Hippocampal formation (tissue), 2 donors: Measurements from ENCODE around the gene FOXI2.

Experiments used
- DNase-seq, 2 donors: peaks; one replicate each; lab custom pipeline; 2025; lab: John Stamatoyannopoulos, UW

The FOXI2 gene

DNA sequence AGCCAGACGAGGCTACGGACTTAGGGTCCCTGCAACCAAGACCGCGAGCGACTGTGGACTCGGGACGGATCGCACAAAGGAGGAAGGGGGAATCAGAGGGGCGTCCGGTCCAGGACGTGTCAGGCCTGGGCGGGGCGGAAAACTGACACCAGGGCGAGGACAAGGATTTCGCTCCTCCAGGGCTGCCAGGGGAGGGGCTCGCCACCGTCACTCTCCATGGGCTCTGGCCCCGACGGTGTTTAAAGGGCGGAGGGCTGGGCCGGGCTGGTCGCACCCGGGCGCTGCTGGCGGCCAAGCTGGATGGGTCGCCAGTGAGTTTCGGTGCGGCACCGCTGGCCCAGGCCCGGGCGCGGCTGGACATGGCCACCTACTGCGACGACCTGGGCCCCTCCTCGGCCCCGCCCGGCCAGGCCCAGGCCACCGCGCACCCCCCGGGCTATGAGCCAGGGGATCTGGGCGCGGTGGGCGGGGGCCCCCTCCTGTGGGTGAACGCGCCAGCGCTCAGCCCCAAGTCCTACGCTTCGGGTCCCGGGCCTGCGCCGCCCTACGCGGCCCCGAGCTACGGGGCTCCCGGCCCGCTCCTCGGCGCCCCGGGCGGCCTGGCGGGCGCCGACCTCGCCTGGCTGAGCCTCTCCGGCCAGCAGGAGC is at the start of gene FOXI2:
FOXI2 (plus strand) TSS at position 271 of the 648 bp plus-strand sequence; CDS start at position 360, 89 bp downstream.
- no peak for DNase-seq

DNA sequence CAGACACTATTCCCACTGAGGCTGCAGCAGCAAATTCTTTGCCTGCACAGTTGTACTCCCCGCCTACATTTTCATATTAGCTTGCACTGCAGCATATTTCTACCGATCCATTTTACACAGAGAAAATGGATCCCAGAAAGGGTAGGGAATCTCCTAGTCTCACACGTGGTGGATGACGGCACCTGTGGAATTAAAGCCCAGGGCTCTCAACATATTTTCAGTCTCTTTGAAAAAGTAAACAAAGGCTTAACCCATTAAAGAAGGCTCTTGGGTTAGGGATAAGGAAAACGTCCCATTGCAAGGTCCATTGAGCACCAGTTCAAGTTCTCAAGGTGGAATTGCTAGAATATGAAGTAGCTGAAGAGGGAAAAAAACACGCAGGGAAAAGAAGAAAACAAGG is 49.4 kb upstream of the FOXI2 start:
- no peak for DNase-seq

DNA sequence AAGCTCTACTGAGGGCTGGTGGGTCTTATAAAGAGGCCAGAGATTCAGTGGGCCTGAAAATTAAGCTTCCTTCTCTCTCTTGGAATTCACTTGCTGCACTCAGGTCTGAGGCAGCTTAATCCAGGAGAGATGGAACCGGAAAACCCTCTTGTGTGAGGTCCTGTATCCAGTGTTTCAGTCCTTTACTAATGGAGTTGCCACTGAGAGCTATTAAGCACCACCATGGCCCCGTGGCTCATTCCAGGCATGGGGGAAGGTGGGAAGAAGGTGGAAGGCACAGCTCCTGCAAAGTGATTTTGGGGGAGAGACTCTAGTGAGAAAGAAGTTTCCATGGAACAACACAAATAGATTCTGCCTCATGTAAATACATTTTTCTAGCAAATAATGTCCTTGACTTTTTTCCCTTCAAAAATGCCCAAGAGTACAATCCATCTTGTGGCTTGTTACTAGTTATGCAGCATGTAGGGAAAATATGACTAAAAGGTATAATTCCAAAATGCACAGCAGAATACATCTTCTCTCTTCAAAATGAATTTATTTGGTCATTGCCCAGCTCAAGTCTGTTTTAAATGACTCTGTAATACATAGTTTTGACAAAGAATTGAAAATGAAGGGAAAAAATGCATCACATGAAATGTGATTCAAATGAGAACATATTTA is 46.7 kb upstream of the FOXI2 start:
- DNase-seq, result no peak

DNA sequence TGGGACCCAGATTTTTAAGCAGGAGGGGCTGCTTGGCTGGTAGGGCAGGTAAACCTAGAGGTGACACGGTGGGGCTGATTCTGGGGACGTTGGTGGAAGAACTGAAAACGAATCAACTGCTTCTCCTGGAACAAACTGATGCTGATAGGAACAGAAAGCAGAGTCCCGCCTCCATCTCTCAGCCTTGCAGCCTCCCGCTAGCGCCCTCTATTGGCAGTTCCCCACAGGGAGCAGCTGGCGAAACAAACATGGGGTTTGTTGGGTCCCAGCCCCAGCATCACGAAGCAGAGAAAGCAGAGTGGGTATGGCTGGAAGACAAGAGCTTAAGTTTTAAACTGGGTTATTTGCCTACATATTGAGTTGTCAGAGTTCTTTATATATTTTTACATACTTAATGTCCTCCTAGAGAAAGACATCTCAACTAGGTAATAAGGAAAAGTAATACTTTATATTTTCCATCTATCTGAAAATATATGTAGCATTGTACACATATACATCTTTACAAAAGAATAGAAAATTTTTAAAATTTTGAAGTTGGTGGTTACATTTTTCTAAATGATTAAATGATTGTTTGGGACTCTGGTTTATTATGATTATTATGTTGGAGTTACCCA is 42.3 kb upstream of the FOXI2 start:
- DNase-seq, result no peak

DNA sequence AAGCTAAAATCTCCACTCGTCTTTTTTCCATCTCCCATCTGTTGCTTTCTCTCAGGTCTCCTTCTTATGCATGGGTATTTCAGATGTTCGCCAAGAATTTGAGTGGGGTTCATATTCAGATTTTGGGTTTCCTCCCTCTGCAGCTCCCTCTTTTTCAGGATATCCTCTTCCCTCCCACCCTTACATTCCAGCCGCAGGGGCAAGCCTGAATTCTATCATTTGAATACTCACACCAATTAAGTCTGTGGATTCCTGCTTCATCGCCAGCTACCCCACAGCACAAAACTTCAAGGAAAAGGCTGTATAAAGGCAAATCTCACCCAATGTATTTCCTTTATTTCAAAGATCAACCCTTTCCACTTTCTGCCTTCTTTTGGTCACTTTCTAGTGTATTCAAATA is 41.6 kb upstream of the FOXI2 start:
- DNase-seq, result no peak

DNA sequence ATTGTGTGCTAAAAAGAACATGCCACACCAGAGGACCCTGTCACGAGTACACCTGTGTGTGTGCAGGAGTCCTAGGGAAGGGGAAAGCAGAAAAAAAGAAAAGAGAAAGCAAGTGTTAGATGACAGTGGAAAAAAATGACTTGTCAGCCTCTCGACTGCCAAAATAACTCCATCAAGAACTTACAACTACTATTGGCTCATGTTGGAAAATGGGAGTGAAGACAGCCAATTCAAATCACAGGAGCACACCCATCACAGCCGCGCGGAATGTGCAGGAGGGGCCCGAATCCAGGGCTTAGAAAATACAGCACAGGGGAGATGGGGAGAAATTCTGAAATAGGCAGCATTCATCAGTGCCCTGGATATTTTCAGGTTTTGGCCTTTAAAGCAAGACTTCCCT is 38.1 kb upstream of the FOXI2 start:
- no peak for DNase-seq

DNA sequence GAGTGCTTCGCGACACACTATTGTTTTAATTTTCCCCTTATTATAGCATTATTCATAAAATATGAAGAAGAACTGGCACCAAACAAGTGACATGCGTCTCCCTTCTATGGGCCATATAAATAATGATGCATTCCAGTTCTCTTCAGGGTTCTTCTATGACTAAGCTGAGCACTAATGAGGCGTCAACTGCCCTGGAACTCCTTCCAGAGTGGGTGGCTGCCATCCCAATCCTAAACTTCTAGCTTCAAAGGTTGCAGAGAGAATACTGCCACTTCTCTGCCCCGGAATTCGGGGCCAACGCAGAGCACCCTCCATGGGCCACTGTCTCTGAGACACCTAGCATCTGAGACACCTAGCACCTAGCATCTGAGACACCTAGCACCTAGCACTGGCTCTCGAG is 37.7 kb upstream of the FOXI2 start:
- no peak for DNase-seq

DNA sequence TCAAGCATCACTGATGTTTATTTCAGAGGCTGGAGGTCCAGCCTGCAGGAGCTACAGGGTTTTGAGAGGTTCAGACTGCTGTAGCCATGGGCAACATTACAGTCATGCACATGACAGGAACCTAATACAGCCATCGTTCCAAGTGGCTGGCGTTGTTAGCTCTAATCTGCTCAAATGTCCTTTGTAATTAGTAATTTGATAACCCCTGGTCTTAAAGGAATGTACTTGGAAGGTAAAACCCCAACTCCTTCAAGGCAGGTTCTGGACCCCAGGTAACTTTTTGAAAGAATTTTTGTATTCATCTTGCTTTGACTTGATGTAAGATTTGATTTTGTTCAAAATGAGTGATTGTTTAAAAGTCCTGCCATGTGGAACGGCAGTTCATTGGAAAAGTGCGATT is 34.7 kb upstream of the FOXI2 start:
- DNase-seq, result no peak

DNA sequence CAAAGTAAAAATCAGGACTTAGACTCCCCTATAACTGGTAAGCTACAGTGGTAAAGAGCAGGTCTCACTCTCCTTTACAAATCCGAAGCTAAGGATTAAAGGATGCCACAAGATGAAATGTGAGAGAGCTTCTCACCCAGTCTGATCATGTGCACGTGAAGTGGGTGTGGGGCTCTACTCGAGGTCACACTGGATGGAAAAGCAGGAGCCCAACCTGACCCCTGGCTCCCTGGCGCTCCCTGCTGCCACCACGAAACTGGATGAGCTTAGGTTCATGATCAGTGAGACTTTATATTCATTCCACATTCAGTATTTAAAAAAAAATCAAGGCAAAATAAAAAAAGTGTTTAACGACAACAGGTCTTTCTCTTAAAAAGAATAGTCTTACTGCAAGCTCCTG is 21.7 kb upstream of the FOXI2 start:
- DNase-seq, result no peak

DNA sequence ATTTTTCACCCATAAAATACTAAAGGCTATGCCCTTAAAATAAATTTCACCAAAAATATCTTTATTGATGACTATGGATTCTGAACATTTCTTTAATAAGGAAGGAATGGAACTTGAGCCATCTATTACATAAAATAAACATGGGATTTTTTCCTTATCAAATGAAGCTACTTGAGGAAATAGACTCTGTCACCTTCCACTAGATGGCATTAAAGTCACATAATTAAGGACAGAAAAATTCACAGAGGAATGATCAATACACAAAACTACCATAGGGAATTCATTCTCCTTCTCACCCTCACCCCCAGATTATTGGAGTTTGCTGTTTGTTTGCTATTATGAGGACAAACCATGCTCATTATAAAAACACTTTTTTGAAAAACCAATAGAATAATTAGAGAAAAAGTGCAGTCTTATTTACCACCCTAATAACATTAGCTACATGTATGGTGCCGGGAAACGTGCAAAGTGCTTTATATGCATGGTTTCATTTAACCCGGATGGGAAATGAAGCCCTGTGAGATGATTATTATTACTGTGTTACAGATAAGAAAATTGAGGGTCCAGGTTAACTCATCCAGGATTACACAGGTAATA is 21.1 kb upstream of the FOXI2 start:
- DNase-seq, result peak in 1 of 2 donors; percentile 53

DNA sequence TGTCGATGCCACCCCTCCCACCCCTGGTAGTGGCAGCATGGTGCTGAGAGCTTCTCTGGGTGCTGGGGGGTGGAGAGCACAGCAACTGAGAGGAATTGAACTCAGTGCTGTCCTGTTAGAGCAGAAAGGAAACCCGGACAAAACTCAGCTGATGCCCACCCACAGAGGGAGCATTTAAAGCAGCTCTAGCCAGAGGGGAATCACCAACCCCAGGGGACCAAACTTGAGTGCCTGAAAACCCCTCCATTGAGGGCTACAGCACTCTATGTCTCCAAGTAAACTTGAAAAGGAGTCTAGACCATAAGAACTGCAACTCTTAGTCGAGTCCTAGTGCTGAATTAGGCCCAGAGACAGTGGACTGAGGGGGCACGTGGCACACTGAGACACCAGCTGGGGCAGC is 16.8 kb upstream of the FOXI2 start:
- DNase-seq, result no peak

DNA sequence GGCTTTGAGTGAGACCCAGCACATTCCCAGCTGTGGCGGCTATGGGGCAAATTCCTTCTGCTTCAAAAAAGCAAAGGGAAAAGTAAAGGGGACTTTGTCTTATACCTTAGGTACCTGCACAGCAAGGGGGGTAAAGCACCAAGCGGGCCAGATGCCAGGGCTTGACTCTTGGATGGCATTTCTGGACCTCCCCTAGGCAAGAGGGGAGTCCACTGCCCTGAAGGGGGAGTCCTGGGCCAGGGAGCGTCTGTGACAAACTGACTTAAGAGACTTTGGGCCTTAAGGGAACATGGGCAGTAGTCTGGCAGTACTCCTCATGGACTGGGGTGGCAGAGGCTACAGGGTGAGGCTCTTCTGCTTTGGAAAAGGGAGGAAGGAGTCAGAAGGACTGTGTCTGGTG is 16.1 kb upstream of the FOXI2 start:
- no peak for DNase-seq

DNA sequence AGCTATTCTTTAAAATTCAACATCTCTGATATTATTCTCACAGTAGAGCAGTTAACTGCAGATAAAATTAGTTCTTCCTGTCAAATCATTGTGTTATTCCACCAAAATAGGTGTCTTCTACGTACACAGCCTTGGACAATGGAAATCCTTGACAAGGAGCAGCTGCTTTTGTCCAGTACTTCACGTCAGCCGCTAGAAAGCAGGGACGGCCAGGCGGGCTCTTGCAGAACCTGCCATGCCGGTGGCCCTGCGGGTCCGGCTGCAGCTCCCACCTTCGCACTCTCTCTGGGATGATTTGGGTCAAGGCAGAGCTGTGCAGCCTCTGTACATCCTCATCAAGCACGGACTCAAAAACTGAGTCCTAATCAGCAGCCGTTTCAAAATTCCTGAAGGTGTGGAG is 2.2 kb upstream of the FOXI2 start:
- DNase-seq, result no peak

DNA sequence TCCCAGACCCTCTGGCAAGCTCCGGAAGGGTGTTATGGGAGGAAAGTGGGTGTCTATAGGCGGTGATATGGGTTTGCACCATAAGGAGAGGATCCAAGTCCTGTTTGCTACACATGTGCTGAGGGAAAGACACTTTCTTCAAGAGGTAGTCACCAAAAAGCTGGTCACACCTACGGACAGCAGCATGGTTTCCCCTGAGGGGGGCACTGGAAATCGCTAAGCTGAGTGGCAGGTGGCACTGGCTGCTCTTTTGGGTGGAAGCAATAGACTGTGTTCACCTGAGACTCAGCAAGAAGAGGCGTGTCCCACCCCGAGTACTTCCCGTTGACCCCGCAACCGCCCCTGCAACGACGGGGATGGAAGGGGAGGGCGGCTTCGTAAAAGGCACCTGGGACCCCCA is 1.8 kb upstream of the FOXI2 start:
- DNase-seq, result no peak

DNA sequence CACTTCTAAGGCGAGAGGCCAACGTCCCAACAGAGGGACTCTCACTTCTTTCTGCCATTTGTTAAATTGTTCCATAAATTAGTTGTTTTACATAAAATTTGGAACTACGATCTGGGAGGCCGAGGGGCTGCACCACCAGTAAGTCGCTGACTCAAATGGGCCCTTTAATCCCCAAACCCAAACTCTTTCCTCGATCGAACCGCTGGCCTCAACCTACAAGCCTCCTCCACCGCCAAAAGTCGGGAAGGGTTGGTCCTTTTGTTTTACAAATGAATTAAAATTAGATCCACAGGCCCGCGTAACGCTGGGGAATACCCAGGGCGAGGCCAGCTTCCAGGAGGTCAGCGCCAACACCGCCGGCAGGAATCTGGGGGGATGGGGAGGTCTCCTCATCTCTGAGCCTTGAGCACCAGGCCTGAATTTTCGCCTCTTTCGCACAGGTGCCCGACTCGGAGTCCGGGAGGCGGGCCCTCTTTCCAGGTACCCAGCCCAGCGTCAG is 1.2 kb upstream of the FOXI2 start:
- DNase-seq, result no peak

DNA sequence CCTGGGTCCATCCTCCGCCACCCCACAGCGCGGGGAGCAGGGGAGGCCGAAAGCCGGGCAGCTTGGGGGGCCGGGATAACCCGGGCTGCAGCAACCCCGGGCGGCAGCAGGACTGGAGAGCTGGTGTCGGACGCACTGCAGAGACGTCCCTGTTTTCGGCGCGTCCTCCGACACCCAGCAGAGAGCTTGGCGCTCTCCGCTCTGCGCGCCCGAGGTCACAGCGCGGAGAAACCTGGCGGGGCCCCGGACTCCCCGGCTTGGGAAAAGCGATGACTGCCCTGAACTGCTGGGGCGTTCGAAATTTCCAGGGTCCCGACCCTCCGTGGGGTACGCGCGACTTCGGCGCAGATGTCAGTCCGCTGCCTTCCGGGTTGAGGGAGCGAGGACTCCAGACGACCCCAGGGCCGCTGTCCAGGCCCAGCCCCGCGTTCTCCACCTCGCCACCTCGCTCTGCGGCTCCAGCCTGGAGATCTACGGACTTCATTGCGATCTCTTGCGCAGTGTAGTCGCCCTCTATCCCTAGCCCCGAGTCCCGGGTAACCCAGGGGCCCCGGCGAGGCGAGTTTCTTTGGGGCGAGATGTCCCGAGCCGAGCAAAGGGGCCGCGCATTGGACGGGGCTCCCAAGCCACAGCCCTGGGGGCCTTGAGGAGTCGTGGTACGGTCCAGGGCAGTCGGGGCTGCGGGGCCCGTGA is 617 bp upstream of the FOXI2 start:
- no peak for DNase-seq

DNA sequence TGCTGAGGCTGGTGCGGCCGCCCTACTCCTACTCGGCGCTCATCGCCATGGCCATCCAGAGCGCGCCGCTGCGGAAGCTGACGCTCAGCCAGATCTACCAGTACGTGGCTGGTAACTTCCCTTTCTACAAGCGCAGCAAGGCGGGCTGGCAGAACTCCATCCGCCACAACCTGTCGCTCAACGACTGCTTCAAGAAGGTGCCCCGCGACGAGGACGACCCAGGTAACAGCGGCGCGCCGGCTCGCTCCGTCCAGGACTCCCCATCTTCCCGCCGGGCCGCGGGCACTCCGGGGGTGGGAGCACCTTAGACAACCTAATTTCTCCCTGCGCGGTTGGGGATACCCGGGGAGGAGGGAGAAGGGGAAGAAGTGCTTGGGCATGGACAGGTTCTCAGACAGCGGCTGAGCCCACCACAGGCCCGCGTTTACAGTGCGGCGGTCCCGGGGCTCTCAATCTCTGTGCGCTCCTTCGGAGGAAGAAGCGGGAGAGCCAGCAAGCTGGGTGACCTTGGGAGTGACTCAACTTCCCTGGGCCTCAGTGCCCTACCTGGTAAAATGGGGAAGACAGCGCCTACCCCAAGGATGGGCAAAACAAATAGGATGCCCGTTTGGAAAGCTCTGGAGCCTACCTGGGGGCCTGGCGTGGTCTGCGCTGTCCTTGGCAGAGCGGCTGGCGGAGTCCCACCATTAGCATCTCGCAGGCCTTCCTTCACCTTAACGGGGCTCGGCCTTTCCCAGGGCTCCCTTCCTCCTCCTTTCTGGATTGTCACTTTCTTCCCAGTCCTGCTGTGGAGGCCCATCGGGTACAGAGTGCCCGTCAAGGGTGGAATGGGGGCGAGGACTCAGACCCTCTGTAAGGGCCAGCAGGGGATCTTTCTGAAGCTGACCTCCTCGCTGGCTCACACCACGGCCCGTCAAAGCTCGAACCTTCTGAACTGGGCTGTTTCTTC is 852 bp downstream of the FOXI2 start:
- no peak for DNase-seq

DNA sequence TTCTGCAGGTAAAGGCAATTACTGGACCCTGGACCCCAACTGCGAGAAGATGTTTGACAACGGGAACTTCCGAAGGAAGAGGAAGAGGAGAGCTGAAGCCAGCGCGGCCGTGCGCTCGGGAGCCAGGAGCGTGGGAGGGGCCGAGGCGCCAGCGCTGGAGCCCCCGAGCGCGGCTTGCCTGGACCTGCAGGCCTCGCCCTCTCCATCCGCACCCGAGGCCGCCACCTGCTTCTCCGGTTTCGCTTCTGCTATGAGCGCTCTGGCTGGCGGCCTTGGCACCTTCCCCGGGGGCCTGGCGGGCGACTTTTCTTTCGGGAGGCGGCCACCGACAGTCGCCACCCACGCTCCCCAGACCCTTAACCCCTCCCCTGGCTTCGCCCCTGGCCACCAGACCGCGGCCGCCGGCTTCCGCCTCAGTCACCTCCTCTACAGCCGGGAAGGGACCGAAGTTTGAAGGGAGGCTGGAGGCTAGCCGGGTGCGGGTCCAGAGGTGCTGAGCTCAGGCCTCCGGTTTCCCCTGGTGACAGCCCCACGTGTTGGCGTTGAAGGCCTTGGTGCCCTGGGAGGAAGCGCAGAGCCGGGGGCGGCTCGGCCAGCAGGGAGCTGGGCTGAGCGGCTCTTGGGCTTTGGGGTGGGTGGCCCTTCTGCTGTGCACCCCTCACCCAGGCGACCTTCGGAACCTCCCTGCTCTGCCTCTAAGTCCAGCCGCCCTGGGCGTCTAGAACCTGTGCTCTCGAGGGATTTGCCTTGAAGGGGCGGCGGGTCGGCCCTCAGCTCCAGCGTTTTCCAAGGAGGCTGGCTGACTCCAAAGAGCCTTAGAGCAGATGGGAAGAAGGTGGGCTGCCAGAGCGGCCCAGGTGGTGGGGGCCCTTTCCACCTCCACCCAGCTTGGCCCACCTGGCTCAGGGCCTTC is 1.8 kb downstream of the FOXI2 start:
- DNase-seq, result no peak

DNA sequence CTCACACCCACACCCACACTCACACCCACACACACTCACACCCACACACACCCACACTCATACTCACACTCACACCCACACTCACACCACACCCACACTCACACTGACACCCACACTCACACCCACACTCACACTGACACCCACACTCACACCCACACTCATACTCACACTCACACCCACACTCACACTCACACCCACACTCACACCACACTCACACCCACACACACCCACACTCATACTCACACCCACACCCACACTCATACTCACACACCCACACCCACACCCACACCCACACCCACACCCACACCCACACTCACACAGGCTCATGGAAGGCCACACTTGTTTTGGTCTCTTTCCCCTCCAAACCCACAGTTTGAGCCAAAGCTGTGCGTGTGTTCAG is 2.9 kb downstream of the FOXI2 start:
- no peak for DNase-seq

DNA sequence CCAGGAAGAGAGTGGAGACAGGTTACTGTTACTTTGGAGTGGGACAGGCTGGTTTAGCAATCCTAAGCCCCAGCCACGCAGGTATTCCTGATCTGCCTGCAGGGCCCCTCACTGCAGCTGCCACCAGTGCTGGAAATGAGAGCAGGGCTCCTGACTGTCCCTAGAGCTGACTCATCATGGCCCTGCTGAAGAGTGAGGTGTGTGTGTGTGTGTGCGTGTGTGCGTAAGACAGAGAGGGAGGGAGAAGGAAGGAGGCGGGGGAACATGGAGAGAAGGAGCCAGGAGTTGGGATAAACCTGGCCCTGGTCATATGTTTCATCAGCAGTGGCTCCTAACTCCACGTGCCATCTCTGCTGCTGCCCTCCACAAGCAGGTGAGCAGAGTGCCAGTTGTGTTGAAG is 3.6 kb downstream of the FOXI2 start:
- DNase-seq, result no peak
